ENCODE results near the gene TARS3.

The TARS3 gene

GRCh38 chr15:101698314-101698713, 26.0 kb downstream of the TARS3 start:
- Histone ChIP-seq H3K4me2 (ENCODE audit: low read length) (no peak overlapping the region), H3K36me3 (ENCODE audit: control insufficient read depth, insufficient read depth, low read length) (no peaks in the 10 kb centered on the region), H3K79me2 (no peaks in the 10 kb centered on the region), H3K4me3 (ENCODE audit: low read depth, low read length) (no peak overlapping the region), H3K4me1 (no peaks in the 10 kb centered on the region), H3K9me3 (ENCODE audit: control insufficient read depth, low read length) (no peaks in the 10 kb centered on the region), H2AFZ (no peak overlapping the region), H3K27me3 (ENCODE audit: control insufficient read depth, insufficient read depth, low read length) (no peaks in the 10 kb centered on the region), H3K9ac (no peak overlapping the region), H3K27ac (no peak overlapping the region)
- TF ChIP-seq CTCF (IDR thresholded peaks at IDR 0.05) = no peak

- H3K79me2 ChIP-seq = no peaks in the 10 kb centered on the region
- no peaks in the 10 kb centered on the region for H3K36me3 ChIP-seq (ENCODE audit: control insufficient read depth, insufficient read depth, low read length)
- H3K4me1 ChIP-seq = no peaks in the 10 kb centered on the region
- H2AFZ ChIP-seq = no peak overlapping the region
- H3K27ac ChIP-seq = no peak overlapping the region
- no peaks in the 10 kb centered on the region for H3K9me3 ChIP-seq (ENCODE audit: control insufficient read depth, low read length)
- no peak overlapping the region for H3K4me2 ChIP-seq (ENCODE audit: low read length)
- H3K27me3 ChIP-seq (ENCODE audit: control insufficient read depth, insufficient read depth, low read length) = no peaks in the 10 kb centered on the region
- no peak for TF ChIP-seq CTCF (IDR thresholded peaks at IDR 0.05)
- no peak overlapping the region for H3K4me3 ChIP-seq (ENCODE audit: low read depth, low read length)
- no peak overlapping the region for H3K9ac ChIP-seq
These were observed 26.8 kb downstream of the TARS3 start for GRCh38 chr15:101697488-101697887.

GRCh38 chr15:101696829-101697228, 27.4 kb downstream of the TARS3 start:
- Histone ChIP-seq H3K36me3 (ENCODE audit: control insufficient read depth, insufficient read depth, low read length) (no peaks in the 10 kb centered on the region), H3K27me3 (ENCODE audit: control insufficient read depth, insufficient read depth, low read length) (no peaks in the 10 kb centered on the region), H3K4me3 (ENCODE audit: low read depth, low read length) (no peak overlapping the region), H3K4me1 (no peaks in the 10 kb centered on the region), H3K79me2 (no peaks in the 10 kb centered on the region), H3K9ac (no peak overlapping the region), H3K27ac (no peak overlapping the region), H3K9me3 (ENCODE audit: control insufficient read depth, low read length) (no peaks in the 10 kb centered on the region), H2AFZ (no peak overlapping the region), H3K4me2 (ENCODE audit: low read length) (no peak overlapping the region)
- TF ChIP-seq CTCF (IDR thresholded peaks at IDR 0.05) = no peak

GRCh38 chr15:101694261-101694660, 30.0 kb downstream of the TARS3 start:
- no peaks in the 10 kb centered on the region for H3K79me2 ChIP-seq
- no peak overlapping the region for H3K27ac ChIP-seq
- no peaks in the 10 kb centered on the region for H3K27me3 ChIP-seq (ENCODE audit: control insufficient read depth, insufficient read depth, low read length)
- no peak for TF ChIP-seq CTCF (IDR thresholded peaks at IDR 0.05)
- H3K4me1 ChIP-seq = no peaks in the 10 kb centered on the region
- H3K4me2 ChIP-seq (ENCODE audit: low read length) = no peak overlapping the region
- no peak overlapping the region for H2AFZ ChIP-seq
- H3K4me3 ChIP-seq (ENCODE audit: low read depth, low read length) = no peak overlapping the region
- no peaks in the 10 kb centered on the region for H3K36me3 ChIP-seq (ENCODE audit: control insufficient read depth, insufficient read depth, low read length)
- H3K9ac ChIP-seq = no peak overlapping the region
- no peaks in the 10 kb centered on the region for H3K9me3 ChIP-seq (ENCODE audit: control insufficient read depth, low read length)

- TF ChIP-seq CTCF (IDR thresholded peaks at IDR 0.05) = no peak
- Histone ChIP-seq H3K27ac (no peak overlapping the region), H3K36me3 (ENCODE audit: control insufficient read depth, insufficient read depth, low read length) (no peaks in the 10 kb centered on the region), H3K27me3 (ENCODE audit: control insufficient read depth, insufficient read depth, low read length) (no peaks in the 10 kb centered on the region), H3K79me2 (no peaks in the 10 kb centered on the region), H3K9me3 (ENCODE audit: control insufficient read depth, low read length) (no peaks in the 10 kb centered on the region), H3K4me3 (ENCODE audit: low read depth, low read length) (no peak overlapping the region), H2AFZ (no peak overlapping the region), H3K4me1 (no peaks in the 10 kb centered on the region), H3K4me2 (ENCODE audit: low read length) (no peak overlapping the region), H3K9ac (no peak overlapping the region)
These were observed 31.3 kb downstream of the TARS3 start for GRCh38 chr15:101692801-101693598.

Data from parathyroid adenoma (tissue), 2 donors.